Measurements from ENCODE around the gene CD72.

- no peak for TF ChIP-seq CTCF (conservative IDR thresholded peaks at IDR 0.05; ENCODE audit: low read length)
- TF ChIP-seq EZH2phosphoT487 (IDR thresholded peaks at IDR 0.05; ENCODE audit: borderline replicate concordance, low read depth, low read length) = no peak
Observed at GRCh38 chr9:35635730-35636129, 17.5 kb upstream of the CD72 start.
